WERI-Rb-1 (cell line): ENCODE data around the gene TNPO1.

Experiments
- DNase-seq: peaks from one replicate; pipeline ENCODE4 v3.0.0-alpha.2; 2020
- H3K27ac ChIP-seq: fragments of 250-450 bp; sonication (Bioruptor Pico); 2 replicates; pipeline ENCODE4 v1.5.1; 2020; ENCODE audit warnings: mild to moderate bottlenecking, moderate library complexity
- H3K27me3 ChIP-seq: fragments of 250-450 bp; sonication (Bioruptor Pico); 2 replicates; pipeline ENCODE4 v1.5.1; 2021; ENCODE audit warnings: mild to moderate bottlenecking, low read depth, moderate library complexity; ENCODE audit not compliant: insufficient read depth, severe bottlenecking
- H3K36me3 ChIP-seq: fragments of 250-450 bp; sonication (Bioruptor Pico); 2 replicates; pipeline ENCODE4 v1.5.1; 2020; ENCODE audit warnings: mild to moderate bottlenecking, moderate library complexity
- H3K4me3 ChIP-seq: 2 replicates; pipeline ENCODE4 v1.5.1; 2011; ENCODE audit warnings: low read depth, mild to moderate bottlenecking, control low read depth, low read length
- H3K9me3 ChIP-seq: fragments of 250-450 bp; sonication (Bioruptor Pico); 2 replicates; pipeline ENCODE4 v1.5.1; 2021; ENCODE audit warnings: mild to moderate bottlenecking, moderate library complexity; ENCODE audit not compliant: severe bottlenecking
- TF ChIP-seq, protein P1 (sequence below): IDR thresholded peaks from 2 replicates; pipeline ENCODE4 v1.5.1; 2011; ENCODE audit warnings: low read depth, mild to moderate bottlenecking, control low read depth, inconsistent platforms, low read length

TNPO1 gene

GRCh38 chr5:72842816-72843215, 26.4 kb downstream of the TNPO1 start:
- H3K27me3 ChIP-seq = no peaks in the 10 kb centered on the region
- no peak overlapping the region for H3K4me3 ChIP-seq
- H3K9me3 ChIP-seq = no peaks in the 10 kb centered on the region
- H3K27ac ChIP-seq = no peak overlapping the region
- TF ChIP-seq, protein P1, sequence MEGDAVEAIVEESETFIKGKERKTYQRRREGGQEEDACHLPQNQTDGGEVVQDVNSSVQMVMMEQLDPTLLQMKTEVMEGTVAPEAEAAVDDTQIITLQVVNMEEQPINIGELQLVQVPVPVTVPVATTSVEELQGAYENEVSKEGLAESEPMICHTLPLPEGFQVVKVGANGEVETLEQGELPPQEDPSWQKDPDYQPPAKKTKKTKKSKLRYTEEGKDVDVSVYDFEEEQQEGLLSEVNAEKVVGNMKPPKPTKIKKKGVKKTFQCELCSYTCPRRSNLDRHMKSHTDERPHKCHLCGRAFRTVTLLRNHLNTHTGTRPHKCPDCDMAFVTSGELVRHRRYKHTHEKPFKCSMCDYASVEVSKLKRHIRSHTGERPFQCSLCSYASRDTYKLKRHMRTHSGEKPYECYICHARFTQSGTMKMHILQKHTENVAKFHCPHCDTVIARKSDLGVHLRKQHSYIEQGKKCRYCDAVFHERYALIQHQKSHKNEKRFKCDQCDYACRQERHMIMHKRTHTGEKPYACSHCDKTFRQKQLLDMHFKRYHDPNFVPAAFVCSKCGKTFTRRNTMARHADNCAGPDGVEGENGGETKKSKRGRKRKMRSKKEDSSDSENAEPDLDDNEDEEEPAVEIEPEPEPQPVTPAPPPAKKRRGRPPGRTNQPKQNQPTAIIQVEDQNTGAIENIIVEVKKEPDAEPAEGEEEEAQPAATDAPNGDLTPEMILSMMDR = no peak
- DNase-seq = no peak
- H3K36me3 ChIP-seq = no peaks in the 10 kb centered on the region

DNA sequence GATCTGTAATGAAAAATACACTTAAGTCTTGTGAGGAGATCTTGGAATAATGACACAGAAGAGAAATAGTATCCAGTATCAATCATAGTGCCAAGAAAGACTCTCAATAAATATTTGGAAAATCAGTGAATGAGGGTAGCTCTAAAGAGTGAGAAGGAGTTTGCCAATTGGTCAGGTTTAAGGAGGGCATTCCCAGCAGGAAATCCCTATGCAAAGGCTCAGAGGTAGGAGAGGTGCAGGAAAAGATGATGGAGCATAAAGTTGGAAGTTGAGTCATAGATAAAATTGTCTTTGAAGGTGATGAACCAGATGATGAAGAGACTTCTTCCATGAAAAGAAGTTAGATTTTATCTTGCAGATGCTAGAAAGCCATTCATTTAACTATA, 27.8 kb downstream of the TNPO1 start:
- Histone ChIP-seq H3K27me3 (no peaks in the 10 kb centered on the region), H3K36me3 (peaks cover 4% of the 10 kb centered on the region), H3K4me3 (no peak overlapping the region), H3K9me3 (no peaks in the 10 kb centered on the region), H3K27ac (no peak overlapping the region)
- no peak for DNase-seq
- TF ChIP-seq, protein P1 = no peak

GRCh38 chr5:72845889-72846288, 29.4 kb downstream of the TNPO1 start:
- no peaks in the 10 kb centered on the region for H3K27me3 ChIP-seq
- H3K4me3 ChIP-seq = no peak overlapping the region
- no peak for DNase-seq
- no peaks in the 10 kb centered on the region for H3K9me3 ChIP-seq
- TF ChIP-seq, protein P1 = no peak
- H3K36me3 ChIP-seq = peaks cover 21% of the 10 kb centered on the region
- no peak overlapping the region for H3K27ac ChIP-seq

DNA sequence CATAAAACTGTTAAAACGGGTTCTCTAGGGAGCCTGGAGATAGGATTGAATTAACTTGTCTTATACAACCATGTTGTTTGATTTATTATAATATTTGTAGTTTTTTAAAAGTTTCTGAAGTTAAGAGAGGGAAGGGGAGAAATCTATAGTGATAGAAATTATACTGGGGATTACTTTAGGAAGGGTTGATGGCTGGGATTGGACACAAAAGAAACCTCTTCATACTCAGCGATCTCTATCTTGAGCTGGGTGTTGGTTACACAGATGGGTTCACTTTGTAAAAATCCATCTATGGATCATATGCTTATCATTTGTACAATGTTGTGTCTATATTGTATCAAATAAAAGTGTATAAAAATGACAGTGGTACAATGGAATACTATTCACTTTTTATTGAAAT, 30.0 kb downstream of the TNPO1 start:
- Histone ChIP-seq H3K36me3 (peaks cover 24% of the 10 kb centered on the region), H3K9me3 (no peaks in the 10 kb centered on the region), H3K4me3 (no peak overlapping the region), H3K27me3 (no peaks in the 10 kb centered on the region), H3K27ac (no peak overlapping the region)
- no peak for DNase-seq
- TF ChIP-seq, protein P1 = no peak

GRCh38 chr5:72847439-72847838, 31.0 kb downstream of the TNPO1 start:
- no peaks in the 10 kb centered on the region for H3K9me3 ChIP-seq
- TF ChIP-seq, protein P1 = no peak
- no peak for DNase-seq
- peak overlapping the region; percentile 85 for H3K4me3 ChIP-seq
- no peak overlapping the region for H3K27ac ChIP-seq
- H3K36me3 ChIP-seq = peaks cover 34% of the 10 kb centered on the region
- no peaks in the 10 kb centered on the region for H3K27me3 ChIP-seq

- TF ChIP-seq, protein P1 = no peak
- peak overlapping the region; percentile 85 for H3K4me3 ChIP-seq
- no peaks in the 10 kb centered on the region for H3K9me3 ChIP-seq
- H3K27me3 ChIP-seq = no peaks in the 10 kb centered on the region
- peak; percentile 93 for DNase-seq
- H3K27ac ChIP-seq = peak overlapping the region; percentile 98
- peaks cover 40% of the 10 kb centered on the region for H3K36me3 ChIP-seq
Measured at GRCh38 chr5:72847989-72848473, 31.6 kb downstream of the TNPO1 start.
